HG03064 (cell line): ENCODE measurements around the gene PACRG.

ENCODE experiments used
- ATAC-seq: cut with Tn5 transposase; IDR thresholded peaks from one replicate; pipeline ENCODE4 v1.9.1; 2021; ENCODE audit warnings: low read depth; ENCODE audit not compliant: unreplicated experiment

Gene PACRG

DNA sequence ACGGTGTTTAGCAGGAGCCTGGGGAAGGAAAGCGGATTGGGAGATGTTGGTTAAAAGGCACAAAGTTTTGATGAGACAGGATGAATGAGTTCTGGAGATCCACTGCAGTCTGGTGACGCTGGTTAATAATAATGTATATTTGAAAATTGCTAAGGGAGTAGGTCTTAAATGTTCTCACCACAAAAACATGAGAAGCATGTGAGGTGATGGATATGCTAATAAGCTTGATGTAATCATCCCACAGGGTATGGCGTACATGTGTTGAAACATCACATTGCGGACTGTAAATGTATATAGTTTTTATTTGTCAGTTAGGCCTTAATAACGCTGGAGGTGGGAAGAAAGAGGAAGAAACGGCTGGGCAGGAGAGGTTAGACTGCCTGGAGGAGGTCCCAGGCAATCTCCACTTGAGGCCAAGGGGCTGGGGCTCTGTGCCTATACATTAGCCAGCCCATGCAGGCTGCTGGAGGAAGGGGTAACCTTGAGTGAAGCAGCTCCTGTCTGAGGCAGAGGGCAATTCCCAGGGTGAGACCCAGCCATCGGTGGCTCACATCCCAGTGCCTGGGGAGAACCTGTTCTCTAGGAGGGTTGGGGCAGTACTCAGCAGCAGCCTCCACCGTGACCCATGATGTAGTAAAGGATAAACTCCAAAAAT, 498.5 kb downstream of the PACRG start:
- no peak for ATAC-seq

DNA sequence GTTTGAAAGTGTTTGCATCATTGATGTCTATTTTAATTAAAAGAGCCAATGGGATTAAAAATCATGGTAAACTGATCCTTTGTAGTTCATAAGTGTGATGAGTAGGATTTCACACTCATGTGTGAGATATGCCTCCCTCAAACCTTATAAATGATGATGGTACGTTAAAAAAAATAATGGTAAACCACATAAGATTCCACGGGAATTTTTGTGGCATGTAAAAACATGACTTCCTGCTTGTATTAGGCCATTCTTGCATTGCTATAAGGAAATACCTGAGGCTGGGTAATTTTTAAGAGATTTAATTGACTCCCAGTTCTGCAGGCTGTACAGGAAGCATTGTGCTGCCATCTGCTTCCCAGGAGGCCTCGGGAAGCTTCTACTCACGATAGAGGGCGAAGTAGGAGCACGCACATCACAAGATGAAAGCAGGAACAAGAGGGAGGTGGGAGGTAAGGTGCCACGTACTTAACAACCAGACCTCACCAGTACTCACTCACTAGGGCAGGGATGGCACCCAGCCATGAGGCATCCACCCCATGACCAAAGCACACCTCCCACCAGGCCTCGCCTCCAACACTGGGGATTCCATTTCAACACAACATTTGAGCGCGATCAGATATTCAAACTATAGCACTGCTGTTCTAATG, 499.2 kb downstream of the PACRG start:
- ATAC-seq = no peak

DNA sequence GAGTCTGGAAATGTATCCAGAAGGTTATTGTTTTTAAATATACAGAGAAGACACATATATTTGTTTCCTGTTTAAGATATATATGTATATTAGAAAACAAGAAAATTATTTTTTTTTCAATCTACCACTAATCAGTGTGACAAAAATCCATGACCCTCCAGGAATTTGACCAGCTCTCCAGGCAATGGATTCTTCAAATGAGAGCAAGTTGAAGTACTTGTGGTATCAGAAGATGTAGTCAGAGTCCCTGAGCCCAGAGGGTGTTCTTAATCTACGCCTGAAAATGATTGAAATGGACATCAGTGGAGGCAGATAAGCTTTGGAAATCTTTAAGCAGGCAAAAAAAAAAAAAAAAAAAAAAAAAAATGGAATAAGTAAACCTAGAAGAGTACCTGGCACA, 500.3 kb downstream of the PACRG start:
- ATAC-seq = no peak

DNA sequence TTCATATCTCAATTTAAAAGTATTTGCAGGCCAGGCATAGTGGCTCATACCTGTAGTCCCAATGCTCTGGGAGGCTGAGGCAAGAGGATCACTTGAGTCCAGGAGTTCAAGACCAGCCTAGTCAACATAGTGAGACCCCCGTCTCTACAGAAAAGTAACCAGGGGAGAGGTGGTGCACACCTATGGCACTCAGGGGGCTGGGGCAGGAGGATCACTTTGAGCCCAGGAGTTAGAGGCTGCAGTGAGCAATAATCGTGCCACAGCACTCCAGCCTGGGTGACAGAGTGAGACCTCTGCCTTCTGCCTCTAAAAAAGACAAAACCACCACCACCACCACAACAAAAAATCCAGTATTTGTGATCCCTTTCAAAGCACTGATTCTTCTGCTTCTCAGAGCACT, 501.3 kb downstream of the PACRG start:
- no peak for ATAC-seq

DNA sequence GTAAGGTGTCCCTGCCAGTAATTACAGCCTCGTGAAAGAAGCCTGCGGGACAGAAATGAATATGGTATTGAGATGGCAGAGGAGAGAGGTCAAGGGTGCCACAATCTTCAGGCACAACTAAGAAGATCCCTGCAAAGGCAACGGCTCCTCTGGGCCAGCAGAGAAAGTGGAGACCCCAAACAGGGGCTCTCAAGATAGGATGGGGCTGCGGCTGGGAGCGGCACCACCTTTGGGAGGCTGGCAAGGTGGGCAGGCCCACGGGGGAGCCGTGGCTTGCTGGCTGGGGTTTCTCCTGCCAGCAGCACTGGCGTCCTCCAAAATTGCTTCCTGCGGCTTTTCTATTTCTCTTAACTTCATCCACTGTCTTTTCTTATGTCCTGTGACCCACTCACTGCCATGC, 503.1 kb downstream of the PACRG start:
- ATAC-seq = no peak

DNA sequence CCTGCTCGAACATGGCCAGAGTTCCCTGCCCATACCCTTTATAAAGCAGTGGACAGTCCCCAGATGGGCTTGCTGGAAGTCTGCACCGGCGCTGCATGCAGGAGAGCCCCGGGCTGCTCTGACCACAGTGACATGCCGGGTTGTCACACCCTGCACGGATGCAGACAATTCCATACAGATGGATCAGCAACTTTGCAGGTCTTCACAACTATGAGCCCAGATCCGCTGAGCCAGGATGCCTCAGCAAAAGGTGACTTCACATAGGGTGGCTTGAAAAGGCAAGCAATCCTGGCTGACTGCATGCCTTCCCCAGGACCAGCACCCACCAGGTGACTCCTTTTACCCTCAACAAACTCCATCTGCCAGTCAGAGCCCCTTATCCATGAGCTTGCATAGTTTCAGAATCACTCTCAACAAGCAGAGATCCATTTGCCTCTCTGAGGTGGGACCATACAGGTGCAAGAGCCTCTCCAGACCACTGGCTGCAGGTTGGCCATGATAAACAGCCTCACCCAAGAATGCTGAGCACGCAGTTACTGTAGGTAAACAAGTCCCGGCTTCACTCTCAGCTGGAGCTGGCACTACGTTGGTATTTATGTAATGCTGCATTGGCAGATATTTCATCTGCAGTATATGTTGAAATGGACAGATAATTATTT, 503.7 kb downstream of the PACRG start:
- ATAC-seq = no peak

DNA sequence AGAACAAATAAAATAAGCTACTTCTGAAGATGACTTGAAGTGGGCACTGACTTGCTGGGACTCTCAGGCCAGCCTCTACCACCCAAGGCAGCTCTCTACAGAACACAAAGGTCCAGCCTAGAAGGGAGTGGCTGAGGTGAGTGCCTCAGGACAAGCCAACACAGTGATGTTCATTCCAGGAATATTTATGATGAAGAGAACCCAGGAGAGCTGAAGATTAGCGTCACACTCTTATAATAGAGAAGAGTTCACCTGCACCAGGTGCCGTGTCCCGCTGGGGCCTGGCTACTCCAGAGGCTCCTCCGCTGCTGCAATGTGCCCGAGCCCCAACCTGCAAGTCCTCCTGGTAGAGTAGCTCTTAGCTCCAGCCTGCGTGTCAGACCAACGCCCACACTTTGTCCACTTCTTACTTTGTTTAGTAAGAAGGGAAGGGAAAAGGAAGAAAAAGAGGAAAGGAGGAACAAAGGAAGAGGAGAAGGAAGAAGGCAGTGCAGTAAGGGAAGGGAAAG, 504.3 kb downstream of the PACRG start:
- ATAC-seq = no peak

DNA sequence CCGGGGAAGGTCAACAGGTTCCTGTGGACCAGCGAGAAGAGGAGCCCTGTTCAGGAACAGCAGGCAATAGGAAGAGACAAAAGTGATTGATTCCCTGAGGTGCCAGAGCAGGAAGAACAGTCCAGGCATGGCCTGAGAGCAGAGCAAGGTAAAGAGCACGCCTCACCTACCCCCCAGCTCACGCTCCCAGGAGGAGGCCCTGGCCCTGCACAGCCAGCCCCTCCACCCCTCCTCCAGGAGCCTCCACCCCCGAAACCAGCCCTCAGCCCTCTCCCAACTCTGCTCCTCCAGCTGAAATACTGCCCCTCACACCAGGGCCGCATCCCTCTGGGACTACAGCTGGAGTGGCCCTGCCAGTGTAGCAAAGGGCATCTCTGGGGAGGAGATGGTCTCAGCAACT, 504.9 kb downstream of the PACRG start:
- no peak for ATAC-seq

DNA sequence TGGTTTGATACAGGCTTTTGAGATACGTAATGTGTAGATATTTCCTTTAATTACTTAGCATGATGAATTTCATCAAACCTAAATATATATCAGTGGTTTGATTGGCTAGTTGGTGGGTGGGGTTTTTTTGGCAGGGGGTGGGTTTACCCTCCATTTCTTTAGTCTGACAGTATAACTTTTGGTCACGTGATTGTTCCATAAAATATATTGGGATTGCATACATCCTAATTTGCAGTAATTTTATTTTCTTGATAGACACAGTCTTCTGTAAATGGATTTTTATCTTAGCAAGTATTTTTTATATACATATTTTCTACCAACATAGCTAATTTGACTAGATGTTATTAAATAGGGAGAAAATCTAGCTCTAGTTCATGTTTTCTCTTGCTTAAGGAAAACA, 509.3 kb downstream of the PACRG start:
- no peak for ATAC-seq

DNA sequence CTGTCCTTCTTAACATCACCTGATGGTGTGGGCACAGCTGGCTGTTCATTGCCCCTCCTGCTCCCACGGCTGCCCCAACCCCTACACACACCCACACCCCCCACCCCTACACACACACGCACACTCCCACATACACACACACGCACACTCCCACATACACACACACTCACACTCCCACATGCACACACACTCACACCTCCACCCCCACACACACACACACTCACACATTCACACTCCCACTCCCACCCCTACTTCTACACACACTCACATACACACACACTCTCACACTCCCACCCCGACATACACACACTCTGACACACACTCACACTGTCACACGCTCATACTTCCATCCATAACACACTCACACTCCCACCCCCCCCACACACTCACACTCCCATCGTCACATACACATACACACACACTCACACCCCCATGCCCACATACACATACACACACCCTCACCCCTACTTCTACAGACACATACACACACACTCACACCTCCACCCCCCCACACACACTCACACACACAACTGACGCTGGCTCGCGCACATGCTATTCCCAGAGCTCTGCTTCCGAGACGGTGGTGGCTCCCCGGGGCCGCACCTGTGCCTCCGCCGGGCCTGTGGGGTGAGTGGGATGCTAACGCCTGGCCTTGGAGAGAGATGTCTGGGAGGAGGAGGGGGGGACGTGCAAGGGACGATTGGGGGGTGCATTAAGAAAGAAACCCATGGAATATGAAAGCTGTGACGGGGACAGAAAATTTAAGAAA, 512.0 kb downstream of the PACRG start:
- no peak for ATAC-seq

DNA sequence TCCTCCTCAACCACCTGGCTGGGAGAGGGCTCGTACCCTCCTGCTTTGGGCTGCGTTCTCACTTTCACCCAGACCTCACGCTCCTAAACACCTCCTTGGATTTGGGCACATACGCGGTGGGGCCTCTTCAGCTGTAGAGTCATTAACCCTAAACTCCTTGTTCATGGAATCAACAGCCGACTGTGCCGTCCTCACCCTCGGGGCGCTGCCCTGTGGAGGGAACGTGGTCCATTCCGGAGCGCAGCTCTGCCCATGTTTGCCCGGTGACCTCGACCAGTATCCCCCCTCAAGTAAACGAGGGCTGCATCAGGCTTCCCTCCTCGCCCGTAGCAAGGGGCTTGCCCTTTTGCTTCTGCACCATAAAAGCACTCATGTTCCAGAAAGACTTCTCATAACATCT, 512.8 kb downstream of the PACRG start:
- ATAC-seq = no peak

DNA sequence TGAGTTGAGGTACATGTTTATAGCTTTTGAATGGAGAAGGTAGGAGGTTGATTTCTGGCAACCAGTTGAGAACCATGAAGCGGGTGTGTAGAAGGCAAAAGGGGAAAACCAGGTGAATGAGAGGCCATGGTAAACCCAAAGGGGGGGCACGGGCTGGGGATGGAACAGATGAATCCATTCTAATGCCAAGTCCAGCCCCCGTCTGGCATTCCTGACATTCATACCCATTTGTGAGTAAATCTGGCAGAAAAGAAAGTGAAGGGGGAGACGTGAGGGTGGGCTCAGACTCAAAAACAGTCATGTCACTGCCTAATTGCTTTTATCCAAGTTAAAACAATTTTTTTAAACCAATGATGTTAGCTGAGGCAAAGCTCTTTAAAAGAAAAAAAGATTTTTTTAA, 513.9 kb downstream of the PACRG start:
- ATAC-seq = no peak

DNA sequence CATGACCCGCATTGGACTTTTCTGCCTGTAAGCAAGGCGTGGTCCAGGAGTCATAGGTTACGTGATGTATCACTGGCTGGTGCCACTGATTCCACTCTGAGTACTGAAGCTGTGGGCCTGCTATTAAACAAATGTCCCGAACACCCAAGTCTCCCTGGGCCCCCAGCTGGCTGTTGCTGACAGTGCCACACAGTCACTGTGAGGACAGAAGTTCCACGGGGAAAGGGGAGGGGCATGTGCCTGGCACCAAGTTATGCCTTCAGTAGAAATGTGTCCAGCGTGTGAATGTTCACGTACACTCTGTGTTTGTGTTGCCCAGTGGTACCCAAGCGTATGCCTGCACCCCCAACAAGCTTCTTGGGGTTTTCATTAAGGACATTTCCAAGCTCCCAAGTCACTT, 515.3 kb downstream of the PACRG start:
- ATAC-seq = no peak

DNA sequence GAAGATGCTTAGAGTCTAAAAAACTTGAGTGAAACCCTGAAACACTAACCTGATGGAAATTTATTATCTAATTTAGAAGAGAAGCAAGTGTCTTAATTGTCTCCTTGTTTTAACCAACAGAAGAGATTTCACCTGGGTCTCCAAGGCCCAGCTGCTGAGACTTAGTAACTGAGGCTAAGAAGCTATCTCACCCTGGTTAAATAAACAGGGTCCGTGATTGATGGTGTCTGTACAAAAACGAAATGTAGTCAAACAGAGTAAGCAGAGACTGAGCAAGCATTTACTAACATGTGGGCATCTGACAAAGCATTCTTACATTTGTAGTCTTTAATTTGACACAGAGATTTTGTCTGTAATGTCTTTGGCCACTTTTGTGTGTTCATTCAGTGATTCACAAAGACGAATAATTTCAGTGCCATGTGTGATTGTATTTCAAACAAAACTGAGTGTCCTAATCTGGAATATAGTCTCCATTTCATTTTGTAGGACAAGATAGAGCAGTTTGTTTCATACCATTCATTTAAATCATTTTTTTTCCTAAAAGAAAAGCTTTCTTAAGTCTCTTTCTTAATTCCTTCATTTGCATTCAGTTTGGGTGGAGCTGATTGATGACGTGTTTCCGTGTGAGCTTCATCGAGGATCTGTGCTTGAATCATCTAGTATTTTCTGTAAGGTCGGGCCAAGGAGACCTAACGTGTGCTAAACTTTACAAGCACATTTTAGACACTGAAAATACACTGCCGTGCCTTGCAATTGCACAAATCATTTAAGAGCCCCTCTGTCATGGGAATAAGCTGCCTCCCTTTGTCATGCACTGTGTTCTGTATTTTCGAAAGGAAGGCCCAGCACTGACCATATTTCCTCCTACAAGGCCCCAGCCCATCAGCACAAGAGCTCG, 516.2 kb downstream of the PACRG start:
- no peak for ATAC-seq

DNA sequence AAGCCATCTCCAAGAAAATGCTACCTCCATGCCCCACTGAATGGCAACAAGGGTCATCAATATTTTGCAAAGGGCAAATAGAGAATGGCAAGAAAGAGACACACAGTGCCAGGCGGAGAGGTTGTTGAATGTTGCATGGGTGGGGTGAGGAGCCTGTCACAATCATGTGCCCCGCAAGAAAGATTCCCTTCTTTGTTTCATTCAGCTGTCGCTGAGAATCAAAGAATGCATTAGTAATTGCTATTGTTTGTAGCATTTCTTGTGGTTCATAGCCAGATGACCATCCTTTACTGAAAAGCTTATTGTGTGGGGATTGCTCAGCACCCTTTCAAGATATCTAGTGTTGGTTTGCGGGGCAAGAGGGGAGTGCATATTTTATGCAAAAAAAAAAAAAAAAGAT, 520.3 kb downstream of the PACRG start:
- no peak for ATAC-seq

DNA sequence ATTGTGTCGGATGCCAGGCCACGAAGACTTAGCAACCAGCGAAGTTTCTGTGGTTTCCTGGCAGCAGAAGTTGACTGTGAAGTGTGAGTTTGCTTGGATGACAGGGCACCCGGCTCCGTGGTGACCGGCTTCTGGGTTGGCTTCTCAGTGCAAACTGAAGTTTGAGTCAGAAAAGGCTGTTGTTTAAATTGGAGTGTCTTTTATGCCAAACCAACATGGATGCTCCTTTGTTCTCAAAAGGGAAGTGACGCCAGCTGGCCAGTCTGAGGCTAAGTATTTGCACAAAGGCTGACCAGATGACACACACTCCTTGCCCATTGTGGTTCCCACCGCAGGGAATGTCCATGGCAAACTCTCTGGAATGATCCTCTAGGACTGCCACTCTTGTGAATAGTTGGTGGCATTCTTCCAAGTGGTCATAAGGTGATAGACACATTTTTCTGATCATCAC, 521.9 kb downstream of the PACRG start:
- no peak for ATAC-seq

DNA sequence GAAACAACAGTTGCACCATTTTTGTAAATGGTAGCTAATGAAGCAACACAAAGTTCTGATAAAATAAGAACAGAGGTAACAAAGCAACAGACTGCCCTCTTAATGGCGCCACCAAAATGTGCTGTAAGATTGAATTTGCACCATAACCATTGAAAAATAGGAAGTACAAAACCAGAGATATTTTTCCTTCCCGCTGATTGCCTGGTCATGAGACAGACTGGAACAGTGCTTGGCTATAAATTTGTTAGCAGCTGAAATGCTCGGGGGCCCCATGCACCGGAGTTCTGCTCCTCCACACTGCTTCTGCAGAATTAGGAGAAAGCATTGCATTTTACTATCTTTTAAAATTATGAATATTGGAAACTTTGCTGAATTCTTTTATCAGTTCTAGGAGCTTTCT, 522.3 kb downstream of the PACRG start:
- ATAC-seq = no peak

DNA sequence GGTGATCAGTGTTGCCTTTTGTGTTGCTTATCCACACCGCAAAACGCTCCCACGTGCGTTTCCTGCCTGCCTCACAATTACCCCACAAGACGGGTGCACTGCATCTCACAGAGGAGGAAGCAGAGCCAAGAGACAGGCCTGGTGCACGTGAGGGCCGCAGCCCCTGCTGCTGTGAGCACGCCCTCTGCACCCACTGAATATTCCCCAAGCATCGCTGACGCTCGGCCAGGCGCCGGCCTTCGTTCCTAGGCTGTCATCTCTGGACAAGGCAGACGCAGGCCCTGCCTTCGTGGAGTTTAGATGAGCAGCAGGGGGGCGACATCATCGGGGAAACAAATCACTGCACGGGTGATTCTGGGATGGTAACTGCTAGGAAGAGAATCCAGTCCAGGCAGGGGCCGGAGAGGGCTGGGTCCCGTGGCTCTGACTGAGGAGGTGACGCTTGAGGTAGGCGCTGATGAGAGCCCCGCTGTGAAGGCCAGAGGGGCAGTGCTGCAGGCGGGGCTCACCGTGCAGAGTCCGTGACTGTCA, 524.4 kb downstream of the PACRG start:
- ATAC-seq = no peak

DNA sequence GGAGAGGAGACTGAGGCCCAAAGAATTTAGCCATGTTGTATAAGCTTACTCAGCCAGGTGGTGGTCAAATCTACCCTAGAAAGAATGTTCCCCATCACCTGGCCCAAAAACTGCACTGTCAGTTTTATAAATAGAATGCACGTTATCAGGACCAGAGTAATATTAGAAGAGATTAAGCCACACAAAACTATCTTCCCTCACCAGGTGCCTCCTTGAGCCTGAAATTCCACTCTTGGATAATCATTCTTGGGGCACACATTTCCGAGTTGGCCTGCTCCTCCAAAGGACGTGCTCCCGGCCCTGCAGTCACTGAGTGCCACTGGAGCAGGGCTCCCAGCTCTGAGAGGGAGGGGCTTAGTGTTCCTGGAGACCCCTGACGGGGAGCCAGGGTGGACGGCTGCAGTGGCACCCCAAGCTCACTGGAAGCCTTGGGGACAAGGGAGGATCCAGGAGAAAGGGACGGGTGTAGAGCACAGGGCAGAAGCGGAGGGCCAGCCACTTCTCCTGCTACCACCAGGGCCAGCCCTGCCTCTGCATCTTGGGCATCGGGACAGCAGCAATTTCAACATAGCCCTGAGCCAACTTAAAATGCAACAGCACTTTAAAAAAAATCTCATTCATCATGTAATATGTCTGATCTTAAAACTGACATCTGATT, 525.9 kb downstream of the PACRG start:
- no peak for ATAC-seq
